ENCODE measurements around the gene ANKRD62.

The ANKRD62 gene

GRCh38 chr18:12049978-12050811 lies 43.4 kb upstream of the ANKRD62 start:
- Histone ChIP-seq H3F3A (ENCODE audit: insufficient read depth, low read length) (no peaks in the 10 kb centered on the region), H3K79me2 (ENCODE audit: insufficient read depth, low read length) (no peaks in the 10 kb centered on the region), H3K9me3 (ENCODE audit: low read length) (no peaks in the 10 kb centered on the region), H3K27ac (ENCODE audit: low read depth, low read length, poor library complexity, severe bottlenecking) (no peak overlapping the region), H3K36me3 (ENCODE audit: insufficient read depth, low read length) (no peaks in the 10 kb centered on the region), H3K9ac (ENCODE audit: low read length) (no peak overlapping the region), H2AFZ (ENCODE audit: low read length) (no peak overlapping the region), H4K20me1 (ENCODE audit: insufficient read depth, low read length) (no peaks in the 10 kb centered on the region), H3K4me2 (ENCODE audit: low read length) (no peak overlapping the region), H3K4me1 (ENCODE audit: insufficient read depth, low read length, severe bottlenecking) (no peaks in the 10 kb centered on the region), H3K9me2 (ENCODE audit: low read depth, low read length) (no peaks in the 10 kb centered on the region), H3K4me3 (ENCODE audit: low read depth, low read length, poor library complexity, severe bottlenecking) (no peak overlapping the region), H3K27me3 (ENCODE audit: insufficient read depth, low read length) (no peaks in the 10 kb centered on the region)
- TF ChIP-seq CTCF (IDR thresholded peaks at IDR 0.05; ENCODE audit: low read length) (no peak), EZH2 (IDR thresholded peaks at IDR 0.05; ENCODE audit: borderline replicate concordance, low read length) (no peak)

GRCh38 chr18:12052866-12053265 lies 40.8 kb upstream of the ANKRD62 start:
- Histone ChIP-seq H3K27ac (ENCODE audit: low read depth, low read length, poor library complexity, severe bottlenecking) (no peak overlapping the region), H3F3A (ENCODE audit: insufficient read depth, low read length) (no peaks in the 10 kb centered on the region), H3K4me1 (ENCODE audit: insufficient read depth, low read length, severe bottlenecking) (no peaks in the 10 kb centered on the region), H3K9me3 (ENCODE audit: low read length) (no peaks in the 10 kb centered on the region), H2AFZ (ENCODE audit: low read length) (no peak overlapping the region), H3K36me3 (ENCODE audit: insufficient read depth, low read length) (no peaks in the 10 kb centered on the region), H3K9me2 (ENCODE audit: low read depth, low read length) (no peaks in the 10 kb centered on the region), H3K4me2 (ENCODE audit: low read length) (no peak overlapping the region), H3K27me3 (ENCODE audit: insufficient read depth, low read length) (no peaks in the 10 kb centered on the region), H3K9ac (ENCODE audit: low read length) (no peak overlapping the region), H3K79me2 (ENCODE audit: insufficient read depth, low read length) (no peaks in the 10 kb centered on the region), H3K4me3 (ENCODE audit: low read depth, low read length, poor library complexity, severe bottlenecking) (no peak overlapping the region), H4K20me1 (ENCODE audit: insufficient read depth, low read length) (no peaks in the 10 kb centered on the region)
- TF ChIP-seq EZH2 (IDR thresholded peaks at IDR 0.05; ENCODE audit: borderline replicate concordance, low read length) (no peak), CTCF (IDR thresholded peaks at IDR 0.05; ENCODE audit: low read length) (no peak)

- H3K9me2 ChIP-seq (ENCODE audit: low read depth, low read length) = no peaks in the 10 kb centered on the region
- no peak overlapping the region for H3K27ac ChIP-seq (ENCODE audit: low read depth, low read length, poor library complexity, severe bottlenecking)
- no peaks in the 10 kb centered on the region for H3K4me1 ChIP-seq (ENCODE audit: insufficient read depth, low read length, severe bottlenecking)
- no peaks in the 10 kb centered on the region for H3K36me3 ChIP-seq (ENCODE audit: insufficient read depth, low read length)
- no peaks in the 10 kb centered on the region for H3K9me3 ChIP-seq (ENCODE audit: low read length)
- no peak overlapping the region for H3K4me3 ChIP-seq (ENCODE audit: low read depth, low read length, poor library complexity, severe bottlenecking)
- H3F3A ChIP-seq (ENCODE audit: insufficient read depth, low read length) = no peaks in the 10 kb centered on the region
- no peak overlapping the region for H3K9ac ChIP-seq (ENCODE audit: low read length)
- H3K4me2 ChIP-seq (ENCODE audit: low read length) = no peak overlapping the region
- H3K27me3 ChIP-seq (ENCODE audit: insufficient read depth, low read length) = no peaks in the 10 kb centered on the region
- H3K79me2 ChIP-seq (ENCODE audit: insufficient read depth, low read length) = no peaks in the 10 kb centered on the region
- H2AFZ ChIP-seq (ENCODE audit: low read length) = no peak overlapping the region
- no peak for TF ChIP-seq CTCF (IDR thresholded peaks at IDR 0.05; ENCODE audit: low read length)
- no peak for TF ChIP-seq EZH2 (IDR thresholded peaks at IDR 0.05; ENCODE audit: borderline replicate concordance, low read length)
- H4K20me1 ChIP-seq (ENCODE audit: insufficient read depth, low read length) = no peaks in the 10 kb centered on the region
These were observed 40.4 kb upstream of the ANKRD62 start for GRCh38 chr18:12053289-12053688.
